ENCODE results near the gene NYNRIN.
"Not testable (repeated sequence)": the region's sequence is repeated elsewhere in the genome, so short reads cannot be mapped to it uniquely, and the experiment has no call there.

Gene NYNRIN

GRCh38 chr14:24378981-24379906 lies 19.6 kb upstream of the NYNRIN start:
- Histone ChIP-seq H3K4me1 (ENCODE audit: control insufficient read depth in 1 of 2, insufficient read depth in 2 of 2, low read length in 2 of 2) (no peaks in the 10 kb centered on the region), H3K27me3 (ENCODE audit: control insufficient read depth in 1 of 2, insufficient read depth in 2 of 2, low read length in 2 of 2) (no peaks in the 10 kb centered on the region), H3K36me3 (ENCODE audit: control insufficient read depth in 1 of 2, insufficient read depth in 2 of 2, low read length in 2 of 2) (no peaks in the 10 kb centered on the region), H3K9ac (ENCODE audit: low read depth in 1 of 2, low read length in 2 of 2) (peak overlapping the region in 1 of 2 donors; percentile 11), H3K4me3 (ENCODE audit: low read depth in 1 of 2, low read length in 2 of 2) (no peak overlapping the region), H3K27ac (ENCODE audit: low read depth, low read length) (no peak overlapping the region), H3K9me3 (ENCODE audit: control insufficient read depth in 1 of 2, low read length in 2 of 2) (no peaks in the 10 kb centered on the region)

- Histone ChIP-seq H3K36me3 (ENCODE audit: control insufficient read depth in 1 of 2, insufficient read depth in 2 of 2, low read length in 2 of 2) (no peaks in the 10 kb centered on the region), H3K9ac (ENCODE audit: low read depth in 1 of 2, low read length in 2 of 2) (no peak overlapping the region), H3K27ac (ENCODE audit: low read depth, low read length) (no peak overlapping the region), H3K9me3 (ENCODE audit: control insufficient read depth in 1 of 2, low read length in 2 of 2) (no peaks in the 10 kb centered on the region), H3K4me1 (ENCODE audit: control insufficient read depth in 1 of 2, insufficient read depth in 2 of 2, low read length in 2 of 2) (no peaks in the 10 kb centered on the region), H3K27me3 (ENCODE audit: control insufficient read depth in 1 of 2, insufficient read depth in 2 of 2, low read length in 2 of 2) (no peaks in the 10 kb centered on the region), H3K4me3 (ENCODE audit: low read depth in 1 of 2, low read length in 2 of 2) (no peak overlapping the region)
These were observed 18.7 kb upstream of the NYNRIN start for GRCh38 chr14:24379907-24380730.

GRCh38 chr14:24381363-24382063 lies 17.3 kb upstream of the NYNRIN start:
- no peaks in the 10 kb centered on the region for H3K4me1 ChIP-seq (ENCODE audit: control insufficient read depth in 1 of 2, insufficient read depth in 2 of 2, low read length in 2 of 2)

GRCh38 chr14:24382064-24382371 lies 16.8 kb upstream of the NYNRIN start:
- no peaks in the 10 kb centered on the region for H3K9me3 ChIP-seq (ENCODE audit: control insufficient read depth in 1 of 2, low read length in 2 of 2)
- H3K27ac ChIP-seq (ENCODE audit: low read depth, low read length) = no peak overlapping the region
- peaks cover 0 to 5% of the 10 kb centered on the region in 2 donors for H3K4me1 ChIP-seq (ENCODE audit: control insufficient read depth in 1 of 2, insufficient read depth in 2 of 2, low read length in 2 of 2)
- H3K27me3 ChIP-seq (ENCODE audit: control insufficient read depth in 1 of 2, insufficient read depth in 2 of 2, low read length in 2 of 2) = no peaks in the 10 kb centered on the region
- H3K4me3 ChIP-seq (ENCODE audit: low read depth in 1 of 2, low read length in 2 of 2) = no peak overlapping the region
- H3K9ac ChIP-seq (ENCODE audit: low read depth in 1 of 2, low read length in 2 of 2) = no peak overlapping the region
- H3K36me3 ChIP-seq (ENCODE audit: control insufficient read depth in 1 of 2, insufficient read depth in 2 of 2, low read length in 2 of 2) = no peaks in the 10 kb centered on the region

More at GRCh38 chr14:24381363-24382063, 17.3 kb upstream of the NYNRIN start:
- Histone ChIP-seq H3K9me3 (ENCODE audit: control insufficient read depth in 1 of 2, low read length in 2 of 2) (no peaks in the 10 kb centered on the region), H3K27me3 (ENCODE audit: control insufficient read depth in 1 of 2, insufficient read depth in 2 of 2, low read length in 2 of 2) (no peaks in the 10 kb centered on the region), H3K9ac (ENCODE audit: low read depth in 1 of 2, low read length in 2 of 2) (no peak overlapping the region), H3K4me3 (ENCODE audit: low read depth in 1 of 2, low read length in 2 of 2) (no peak overlapping the region), H3K36me3 (ENCODE audit: control insufficient read depth in 1 of 2, insufficient read depth in 2 of 2, low read length in 2 of 2) (no peaks in the 10 kb centered on the region), H3K27ac (ENCODE audit: low read depth, low read length) (no peak overlapping the region)

GRCh38 chr14:24384169-24384568 lies 14.6 kb upstream of the NYNRIN start:
- Histone ChIP-seq H3K4me1 (ENCODE audit: control insufficient read depth in 1 of 2, insufficient read depth in 2 of 2, low read length in 2 of 2) (peaks cover 0 to 5% of the 10 kb centered on the region in 2 donors), H3K27ac (ENCODE audit: low read depth, low read length) (no peak overlapping the region), H3K27me3 (ENCODE audit: control insufficient read depth in 1 of 2, insufficient read depth in 2 of 2, low read length in 2 of 2) (no peaks in the 10 kb centered on the region), H3K9ac (ENCODE audit: low read depth in 1 of 2, low read length in 2 of 2) (no peak overlapping the region), H3K36me3 (ENCODE audit: control insufficient read depth in 1 of 2, insufficient read depth in 2 of 2, low read length in 2 of 2) (no peaks in the 10 kb centered on the region), H3K9me3 (ENCODE audit: control insufficient read depth in 1 of 2, low read length in 2 of 2) (no peaks in the 10 kb centered on the region), H3K4me3 (ENCODE audit: low read depth in 1 of 2, low read length in 2 of 2) (no peak overlapping the region)

- Histone ChIP-seq H3K4me1 (ENCODE audit: control insufficient read depth in 1 of 2, insufficient read depth in 2 of 2, low read length in 2 of 2) (peaks cover 0 to 5% of the 10 kb centered on the region in 2 donors), H3K9ac (ENCODE audit: low read depth in 1 of 2, low read length in 2 of 2) (no peak overlapping the region), H3K9me3 (ENCODE audit: control insufficient read depth in 1 of 2, low read length in 2 of 2) (no peaks in the 10 kb centered on the region), H3K27ac (ENCODE audit: low read depth, low read length) (no peak overlapping the region), H3K4me3 (ENCODE audit: low read depth in 1 of 2, low read length in 2 of 2) (no peak overlapping the region), H3K27me3 (ENCODE audit: control insufficient read depth in 1 of 2, insufficient read depth in 2 of 2, low read length in 2 of 2) (no peaks in the 10 kb centered on the region), H3K36me3 (ENCODE audit: control insufficient read depth in 1 of 2, insufficient read depth in 2 of 2, low read length in 2 of 2) (no peaks in the 10 kb centered on the region)
These were observed 13.3 kb upstream of the NYNRIN start for GRCh38 chr14:24385524-24385923.

- no peak overlapping the region for H3K9ac ChIP-seq (ENCODE audit: low read depth in 1 of 2, low read length in 2 of 2)
- H3K4me3 ChIP-seq (ENCODE audit: low read depth in 1 of 2, low read length in 2 of 2) = no peak overlapping the region
- H3K27ac ChIP-seq (ENCODE audit: low read depth, low read length) = no peak overlapping the region
- no peaks in the 10 kb centered on the region for H3K9me3 ChIP-seq (ENCODE audit: control insufficient read depth in 1 of 2, low read length in 2 of 2)
- H3K27me3 ChIP-seq (ENCODE audit: control insufficient read depth in 1 of 2, insufficient read depth in 2 of 2, low read length in 2 of 2) = no peaks in the 10 kb centered on the region
- no peaks in the 10 kb centered on the region for H3K36me3 ChIP-seq (ENCODE audit: control insufficient read depth in 1 of 2, insufficient read depth in 2 of 2, low read length in 2 of 2)
- H3K4me1 ChIP-seq (ENCODE audit: control insufficient read depth in 1 of 2, insufficient read depth in 2 of 2, low read length in 2 of 2) = peaks cover 0 to 5% of the 10 kb centered on the region in 2 donors
These were observed 11.8 kb upstream of the NYNRIN start for GRCh38 chr14:24387009-24387345.

GRCh38 chr14:24387579-24387978 lies 11.2 kb upstream of the NYNRIN start:
- H3K4me3 ChIP-seq (ENCODE audit: low read depth in 1 of 2, low read length in 2 of 2); H3K9ac ChIP-seq (ENCODE audit: low read depth in 1 of 2, low read length in 2 of 2); H3K9me3 ChIP-seq (ENCODE audit: control insufficient read depth in 1 of 2, low read length in 2 of 2); H3K27ac ChIP-seq (ENCODE audit: low read depth, low read length); H3K36me3 ChIP-seq (ENCODE audit: control insufficient read depth in 1 of 2, insufficient read depth in 2 of 2, low read length in 2 of 2); H3K27me3 ChIP-seq (ENCODE audit: control insufficient read depth in 1 of 2, insufficient read depth in 2 of 2, low read length in 2 of 2); H3K4me1 ChIP-seq (ENCODE audit: control insufficient read depth in 1 of 2, insufficient read depth in 2 of 2, low read length in 2 of 2): not testable (repeated sequence)

GRCh38 chr14:24388474-24389179 lies 10.2 kb upstream of the NYNRIN start:
- Histone ChIP-seq H3K9me3 (ENCODE audit: control insufficient read depth in 1 of 2, low read length in 2 of 2) (no peaks in the 10 kb centered on the region), H3K4me1 (ENCODE audit: control insufficient read depth in 1 of 2, insufficient read depth in 2 of 2, low read length in 2 of 2) (peaks cover 5 to 7% of the 10 kb centered on the region in 2 donors), H3K36me3 (ENCODE audit: control insufficient read depth in 1 of 2, insufficient read depth in 2 of 2, low read length in 2 of 2) (no peaks in the 10 kb centered on the region), H3K27ac (ENCODE audit: low read depth, low read length) (no peak overlapping the region), H3K4me3 (ENCODE audit: low read depth in 1 of 2, low read length in 2 of 2) (no peak overlapping the region), H3K27me3 (ENCODE audit: control insufficient read depth in 1 of 2, insufficient read depth in 2 of 2, low read length in 2 of 2) (no peaks in the 10 kb centered on the region), H3K9ac (ENCODE audit: low read depth in 1 of 2, low read length in 2 of 2) (no peak overlapping the region)

Measured in duodenal mucosa (tissue), 2 donors.